HT-29 (cell line): ENCODE data around the gene ZNF684. TPM values are rescaled to one million over a fixed set of nuclear protein-coding genes. Genes with fewer than 3 reads are reported as not detected.
"Not testable (repeated sequence)": the region's sequence is repeated elsewhere in the genome, so short reads cannot be mapped to it uniquely, and the experiment has no call there.

Experiments
- DNase-seq: peaks from one replicate; pipeline ENCODE4 v3.0.0-alpha.2; 2015; ENCODE audit warnings: low spot score
- total RNA-seq: library from RNA; depleted of rRNA; stranded (reverse); fragments of >200 nt; shearing (Covaris generic); gene quantifications from 2 replicates; pipeline ENCODE4 v1.2.3, GENCODE V29; 2014; rRNA removed

Gene ZNF684
- total RNA-seq = 1.2 and 1.4 TPM in 2 replicates

GRCh38 chr1:40531381-40532061 is at the start of gene ZNF684:
Gene ZNF684 (plus strand): TSS chr1:40531637. CDS start chr1:40533167, 1,530 bp downstream.
- peak; percentile 91 for DNase-seq

DNA sequence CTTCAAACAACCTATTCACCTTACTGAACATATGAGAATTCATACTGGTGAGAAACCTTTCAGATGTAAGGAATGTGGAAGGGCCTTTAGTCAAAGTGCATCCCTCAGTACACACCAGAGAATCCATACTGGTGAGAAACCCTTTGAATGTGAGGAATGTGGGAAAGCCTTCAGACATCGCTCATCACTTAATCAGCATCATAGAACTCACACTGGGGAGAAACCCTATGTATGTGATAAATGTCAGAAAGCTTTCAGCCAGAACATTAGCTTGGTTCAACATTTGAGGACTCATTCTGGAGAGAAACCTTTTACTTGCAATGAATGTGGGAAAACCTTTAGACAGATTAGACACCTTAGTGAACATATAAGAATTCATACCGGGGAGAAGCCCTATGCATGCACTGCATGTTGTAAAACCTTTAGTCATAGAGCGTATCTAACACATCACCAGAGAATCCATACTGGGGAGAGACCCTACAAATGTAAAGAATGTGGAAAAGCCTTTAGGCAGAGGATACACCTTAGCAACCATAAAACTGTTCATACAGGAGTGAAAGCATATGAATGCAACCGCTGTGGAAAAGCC is 36.0 kb upstream of the ZNF684 start:
- no peak for DNase-seq

GRCh38 chr1:40502651-40503050 is 28.8 kb upstream of the ZNF684 start:
- DNase-seq = not testable (repeated sequence)

- no peak for DNase-seq
Observed at GRCh38 chr1:40507973-40508372, 23.5 kb upstream of the ZNF684 start.

DNA sequence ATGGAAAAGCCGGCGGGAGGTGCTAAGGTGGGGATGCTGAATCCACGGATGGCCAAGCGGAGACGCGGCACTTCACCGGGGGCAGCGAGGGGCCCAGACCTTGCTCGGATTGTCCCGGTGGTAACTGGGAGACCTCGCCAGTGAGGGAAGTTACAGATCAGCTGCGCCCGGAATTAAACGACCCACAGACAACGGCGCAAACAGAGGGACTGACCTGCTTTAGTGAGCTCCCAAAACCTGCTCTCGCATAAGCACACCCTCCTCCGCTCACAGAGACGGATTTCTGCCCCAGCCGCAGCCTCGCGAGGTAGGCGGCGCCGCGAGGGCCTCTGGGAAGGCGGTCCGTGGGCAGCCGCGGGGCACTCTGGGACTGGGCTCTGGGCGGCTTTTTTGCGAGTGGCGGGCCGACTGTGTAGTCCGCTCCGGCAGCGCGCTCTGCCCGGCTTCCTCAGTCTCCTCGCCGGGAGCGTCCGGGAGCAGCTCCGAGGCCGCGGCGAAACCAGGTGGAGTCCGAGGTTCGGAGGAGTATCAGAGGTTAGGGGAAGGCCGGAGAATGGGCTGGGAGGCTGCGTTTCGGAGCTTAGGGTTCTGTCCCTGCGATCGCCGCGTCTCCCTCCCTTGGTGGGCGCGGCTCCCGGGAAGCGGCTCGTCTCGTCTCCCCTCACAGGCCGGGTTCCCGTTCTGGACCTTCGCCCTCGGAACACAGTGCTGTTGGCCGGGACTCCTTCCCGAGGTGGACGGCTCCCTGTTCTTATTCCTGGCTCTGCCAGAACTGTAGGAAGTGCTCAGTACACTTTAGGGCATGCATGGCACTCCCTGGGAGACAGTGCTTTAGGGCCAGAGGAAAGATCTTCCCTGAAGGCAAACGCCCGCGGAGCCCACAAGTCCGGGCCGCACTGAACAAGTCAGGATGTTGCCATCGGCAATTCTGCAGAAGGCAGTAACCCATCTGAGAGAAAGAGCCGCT is 22.8 kb upstream of the ZNF684 start, which contains the start of gene EXO5:
EXO5 (plus strand) TSS at position 393 of the 967 bp plus-strand sequence. CDS start 5,778 bp downstream, outside the sequence.
- peak; percentile 79 for DNase-seq

DNA sequence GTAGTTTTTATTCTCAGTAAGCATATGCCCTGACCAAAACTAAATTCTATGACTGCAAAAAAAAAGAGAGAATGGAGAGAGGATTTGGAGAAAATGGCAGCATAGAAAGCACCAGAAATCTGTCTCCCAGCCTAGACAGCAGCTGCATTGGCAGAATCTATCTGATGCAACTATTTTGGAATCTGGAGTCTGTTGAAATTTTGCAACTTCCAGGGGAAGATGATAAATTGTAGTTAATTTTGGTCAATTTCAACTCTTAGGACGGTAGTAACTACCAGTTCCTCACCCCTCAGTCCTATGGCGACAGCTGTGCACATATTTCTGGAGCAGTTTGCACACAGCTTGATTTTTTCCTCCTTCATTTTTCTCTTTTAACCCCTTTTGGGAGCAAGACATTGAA is 11.9 kb upstream of the ZNF684 start:
- no peak for DNase-seq

GRCh38 chr1:40530735-40531380 is 579 bp upstream of the ZNF684 start:
- DNase-seq = no peak

DNA sequence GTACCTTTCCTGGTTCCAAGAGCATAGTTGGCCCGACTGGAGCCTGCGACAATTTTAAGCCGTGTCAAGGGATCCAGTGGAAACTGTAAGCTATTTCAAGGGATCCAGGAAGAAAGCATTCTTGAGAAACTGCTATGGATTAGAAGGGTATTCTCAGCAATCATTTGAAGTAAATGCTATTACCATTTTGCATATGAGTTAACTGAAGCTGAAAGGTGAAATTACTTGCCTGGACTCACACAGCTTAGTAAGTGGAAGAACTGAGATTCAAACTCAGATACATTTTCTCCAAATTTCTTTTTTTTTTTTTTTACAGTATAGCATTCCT is 589 bp downstream of the ZNF684 start:
- DNase-seq = no peak

- DNase-seq = peak; percentile 59
Observed at GRCh38 chr1:40532844-40533424, 1.5 kb downstream of the ZNF684 start.

DNA sequence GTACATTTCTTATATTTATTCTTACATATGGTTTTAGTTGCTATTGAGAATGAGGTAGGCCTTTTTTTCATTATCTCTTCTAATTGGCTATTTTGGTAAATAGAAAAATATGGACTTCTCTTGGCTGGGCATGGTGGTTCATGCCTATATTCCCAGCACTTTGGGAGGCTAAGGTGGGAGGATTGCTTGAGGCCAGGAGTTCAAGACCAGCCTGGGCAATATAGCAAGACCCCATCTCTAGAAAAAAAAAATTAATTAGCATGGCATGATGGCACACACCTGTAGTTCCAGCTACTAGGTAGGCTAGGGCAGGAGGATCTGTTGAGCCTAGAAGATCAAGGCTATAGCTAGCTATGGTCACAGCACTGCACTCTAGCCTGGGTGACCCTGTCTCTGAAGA is 3.2 kb downstream of the ZNF684 start:
- DNase-seq = no peak

GRCh38 chr1:40535732-40536131 is 4.3 kb downstream of the ZNF684 start:
- no peak for DNase-seq

- no peak for DNase-seq
Observed at GRCh38 chr1:40539338-40539737, 7.9 kb downstream of the ZNF684 start.

GRCh38 chr1:40546957-40547356 is 15.5 kb downstream of the ZNF684 start:
- DNase-seq = no peak

GRCh38 chr1:40553017-40553416 is 21.6 kb downstream of the ZNF684 start:
- DNase-seq = no peak

DNA sequence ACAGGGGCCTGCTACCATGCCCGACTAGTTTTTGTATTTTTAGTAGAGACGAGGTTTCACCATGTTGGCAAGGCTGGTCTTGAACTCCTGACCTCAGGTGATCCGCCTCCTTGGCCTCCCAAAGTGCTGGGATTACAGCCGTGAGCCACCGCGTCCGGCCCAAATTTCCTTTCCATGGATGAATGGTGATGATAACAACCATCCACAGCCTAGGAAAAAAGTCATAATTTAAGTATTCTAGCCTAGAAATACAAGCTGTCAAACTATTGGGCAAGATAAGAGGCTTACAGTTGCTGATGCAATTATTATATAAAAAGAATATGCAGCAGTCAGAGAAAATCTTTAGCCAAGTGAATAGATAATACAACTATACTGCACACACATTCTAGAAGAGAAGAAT is 23.4 kb downstream of the ZNF684 start:
- not testable (repeated sequence) for DNase-seq

DNA sequence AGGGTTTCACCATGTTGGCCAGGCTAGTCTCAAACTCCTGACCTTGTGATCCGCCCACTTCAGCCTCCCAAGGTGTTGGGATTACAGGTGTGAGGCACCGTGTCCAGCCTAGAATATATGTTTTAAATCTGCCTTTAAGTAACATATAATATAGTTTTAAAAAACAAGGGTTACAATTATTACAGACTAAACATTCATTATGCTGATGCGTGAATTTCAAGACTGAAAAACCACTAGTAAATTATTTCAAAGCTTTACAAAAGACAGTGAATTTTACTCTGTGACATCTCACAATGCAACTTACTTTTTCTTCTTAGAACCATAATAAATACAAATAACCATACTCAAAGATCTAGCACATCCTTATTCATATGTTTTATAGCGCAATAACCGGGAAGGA is 24.7 kb downstream of the ZNF684 start:
- no peak for DNase-seq

DNA sequence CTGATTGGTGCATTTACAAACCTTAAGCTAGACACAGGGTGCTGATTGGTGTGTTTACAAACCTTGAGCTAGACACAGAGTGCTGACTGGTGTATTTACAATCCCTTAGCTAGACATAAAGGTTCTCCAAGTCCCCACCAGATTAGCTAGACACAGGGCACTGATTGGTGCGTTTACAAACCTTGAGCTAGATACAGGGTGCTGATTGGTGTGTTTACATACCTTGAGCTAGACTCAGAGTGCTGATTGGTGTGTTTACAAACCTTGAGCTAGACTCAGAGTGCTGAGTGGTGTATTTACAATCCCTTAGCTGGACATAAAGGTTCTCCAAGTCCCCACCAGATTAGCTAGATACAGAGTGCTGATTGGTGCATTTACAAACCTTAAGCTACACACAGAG is 26.8 kb downstream of the ZNF684 start:
- DNase-seq = not testable (repeated sequence)

DNA sequence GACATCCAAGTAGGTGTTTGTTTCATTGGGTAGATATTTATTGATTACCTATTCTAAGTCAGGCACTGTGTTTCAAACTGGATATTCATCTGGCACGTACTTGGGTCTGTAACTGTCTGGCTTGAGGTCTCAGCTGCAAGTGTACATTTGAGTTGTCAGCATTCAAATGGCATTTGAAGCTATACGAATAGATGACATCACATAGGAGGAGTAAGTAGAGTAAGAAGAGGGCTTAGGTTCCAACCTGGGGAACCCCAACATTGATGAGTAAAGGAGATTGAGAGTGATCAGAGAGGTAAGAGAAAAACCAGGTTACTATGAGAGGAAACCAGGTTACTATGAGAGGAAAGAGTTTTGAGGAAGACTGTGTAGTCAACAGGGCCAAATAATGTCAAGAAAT is 30.7 kb downstream of the ZNF684 start:
- no peak for DNase-seq

GRCh38 chr1:40563266-40563665 is 31.8 kb downstream of the ZNF684 start:
- no peak for DNase-seq

- no peak for DNase-seq
Observed at GRCh38 chr1:40564506-40564905, 33.1 kb downstream of the ZNF684 start.

GRCh38 chr1:40564913-40565312 is 33.5 kb downstream of the ZNF684 start:
- DNase-seq = no peak
